ENCODE data around the gene RAB9B.
"Not testable (repeated sequence)": the region's sequence is repeated elsewhere in the genome, so short reads cannot be mapped to it uniquely, and the experiment has no call there.

RAB9B gene

GRCh38 chrX:103839404-103839803, 7.3 kb upstream of the RAB9B start:
- DNase-seq: no peak
- Histone ChIP-seq H3K27me3 (replicated peaks) (no peaks in the 10 kb centered on the region), H3K36me3 (replicated peaks) (no peaks in the 10 kb centered on the region), H3K4me3 (ENCODE audit: low read depth, low read length) (no peak overlapping the region), H3K27ac (no peak overlapping the region)
- in situ Hi-C loops (cut with HindIII; ENCODE audit: low pct_ligation_motif_present, low sequenced_read_pairs): no loop called here
- TF ChIP-seq, protein P1, sequence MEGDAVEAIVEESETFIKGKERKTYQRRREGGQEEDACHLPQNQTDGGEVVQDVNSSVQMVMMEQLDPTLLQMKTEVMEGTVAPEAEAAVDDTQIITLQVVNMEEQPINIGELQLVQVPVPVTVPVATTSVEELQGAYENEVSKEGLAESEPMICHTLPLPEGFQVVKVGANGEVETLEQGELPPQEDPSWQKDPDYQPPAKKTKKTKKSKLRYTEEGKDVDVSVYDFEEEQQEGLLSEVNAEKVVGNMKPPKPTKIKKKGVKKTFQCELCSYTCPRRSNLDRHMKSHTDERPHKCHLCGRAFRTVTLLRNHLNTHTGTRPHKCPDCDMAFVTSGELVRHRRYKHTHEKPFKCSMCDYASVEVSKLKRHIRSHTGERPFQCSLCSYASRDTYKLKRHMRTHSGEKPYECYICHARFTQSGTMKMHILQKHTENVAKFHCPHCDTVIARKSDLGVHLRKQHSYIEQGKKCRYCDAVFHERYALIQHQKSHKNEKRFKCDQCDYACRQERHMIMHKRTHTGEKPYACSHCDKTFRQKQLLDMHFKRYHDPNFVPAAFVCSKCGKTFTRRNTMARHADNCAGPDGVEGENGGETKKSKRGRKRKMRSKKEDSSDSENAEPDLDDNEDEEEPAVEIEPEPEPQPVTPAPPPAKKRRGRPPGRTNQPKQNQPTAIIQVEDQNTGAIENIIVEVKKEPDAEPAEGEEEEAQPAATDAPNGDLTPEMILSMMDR (IDR thresholded peaks at IDR 0.05; ENCODE audit: low read depth, low read length, missing control alignments): no peak

- no peak for DNase-seq
These were observed 685 bp downstream of the RAB9B start for GRCh38 chrX:103831342-103831802.

DNA sequence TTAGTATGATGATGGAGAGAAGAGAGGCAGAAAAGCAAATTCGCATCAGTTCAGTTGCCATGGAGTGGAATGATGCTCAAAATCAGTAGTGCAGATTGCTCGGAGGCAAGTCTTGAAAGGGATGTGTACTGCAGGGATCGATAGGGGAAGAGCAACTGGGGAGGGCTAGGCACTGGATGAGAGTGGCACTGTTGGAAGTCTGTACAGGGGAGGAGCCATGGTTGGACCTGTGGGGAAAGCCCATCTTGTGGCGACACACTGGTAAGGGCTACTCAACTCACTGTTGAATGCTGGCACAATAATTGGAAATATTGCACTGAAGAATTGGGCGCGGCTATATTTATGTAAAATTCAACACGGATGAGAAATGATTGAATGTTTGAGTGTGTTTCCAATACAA, 1.2 kb downstream of the RAB9B start:
- TF ChIP-seq, protein P1 (IDR thresholded peaks at IDR 0.05; ENCODE audit: low read depth, low read length, missing control alignments): no peak
- in situ Hi-C loops (cut with HindIII; ENCODE audit: low pct_ligation_motif_present, low sequenced_read_pairs): no loop called here
- Histone ChIP-seq H3K27ac (no peak overlapping the region), H3K27me3 (replicated peaks) (no peaks in the 10 kb centered on the region), H3K4me3 (ENCODE audit: low read depth, low read length) (no peak overlapping the region), H3K36me3 (replicated peaks) (no peaks in the 10 kb centered on the region)
- no peak for DNase-seq

More at GRCh38 chrX:103831342-103831802, 685 bp downstream of the RAB9B start:
- H3K36me3 ChIP-seq (replicated peaks): no peaks in the 10 kb centered on the region
- no peak overlapping the region for H3K27ac ChIP-seq
- in situ Hi-C loops (cut with HindIII; ENCODE audit: low pct_ligation_motif_present, low sequenced_read_pairs): no loop called here
- H3K27me3 ChIP-seq (replicated peaks): no peaks in the 10 kb centered on the region
- peak overlapping the region; percentile 64 for H3K4me3 ChIP-seq (ENCODE audit: low read depth, low read length)
- TF ChIP-seq, protein P1 (IDR thresholded peaks at IDR 0.05; ENCODE audit: low read depth, low read length, missing control alignments): no peak

DNA sequence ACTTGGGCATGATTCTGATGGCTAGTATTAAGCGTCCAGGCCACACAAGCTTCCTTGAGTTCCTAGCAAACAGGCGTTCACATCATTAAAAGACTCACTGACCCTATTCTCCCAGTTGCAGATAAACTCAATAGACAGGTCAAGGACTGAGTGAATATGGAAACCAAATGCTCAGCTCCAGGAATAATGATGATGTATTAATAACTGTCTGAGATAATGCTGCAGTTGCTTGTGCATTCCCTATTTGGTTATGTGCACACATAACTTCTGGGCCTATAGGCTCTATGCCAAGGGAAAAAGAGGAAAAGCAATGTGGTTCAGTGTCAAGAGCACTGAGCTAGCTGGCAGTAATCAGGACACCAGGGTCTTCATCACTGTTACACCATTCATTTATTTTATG, 3.5 kb downstream of the RAB9B start:
- no peak overlapping the region for H3K27ac ChIP-seq
- in situ Hi-C loops (cut with HindIII; ENCODE audit: low pct_ligation_motif_present, low sequenced_read_pairs): no loop called here
- TF ChIP-seq, protein P1 (IDR thresholded peaks at IDR 0.05; ENCODE audit: low read depth, low read length, missing control alignments): no peak
- H3K4me3 ChIP-seq (ENCODE audit: low read depth, low read length): no peak overlapping the region
- DNase-seq: no peak
- H3K27me3 ChIP-seq (replicated peaks): no peaks in the 10 kb centered on the region
- H3K36me3 ChIP-seq (replicated peaks): no peaks in the 10 kb centered on the region

GRCh38 chrX:103825881-103826280, 6.2 kb downstream of the RAB9B start:
- Histone ChIP-seq H3K4me3 (ENCODE audit: low read depth, low read length) (no peak overlapping the region), H3K27ac (no peak overlapping the region), H3K36me3 (replicated peaks) (no peaks in the 10 kb centered on the region), H3K27me3 (replicated peaks) (no peaks in the 10 kb centered on the region)
- TF ChIP-seq, protein P1 (IDR thresholded peaks at IDR 0.05; ENCODE audit: low read depth, low read length, missing control alignments): no peak
- DNase-seq: no peak
- in situ Hi-C loops (cut with HindIII; ENCODE audit: low pct_ligation_motif_present, low sequenced_read_pairs): no loop called here

DNA sequence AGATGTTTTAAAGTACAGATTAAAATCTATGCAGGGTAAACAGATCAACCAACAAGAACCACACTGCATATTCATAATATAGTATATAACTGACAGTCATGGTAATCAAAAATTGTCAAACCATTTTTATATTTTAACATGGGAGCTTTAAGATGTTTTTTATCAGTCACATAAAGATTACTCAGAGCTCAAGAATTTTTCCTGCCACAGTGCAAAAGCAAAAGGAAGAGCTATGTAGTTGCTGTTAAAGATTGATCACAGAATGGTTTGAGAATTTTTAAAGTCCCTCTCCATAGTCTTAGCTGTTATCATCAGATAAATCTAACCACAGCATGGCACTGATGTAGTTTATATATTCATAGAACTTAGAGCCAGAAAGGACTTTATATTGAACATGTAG, 8.5 kb downstream of the RAB9B start:
- Histone ChIP-seq H3K27ac (no peak overlapping the region), H3K4me3 (ENCODE audit: low read depth, low read length) (no peak overlapping the region), H3K27me3 (replicated peaks) (no peaks in the 10 kb centered on the region), H3K36me3 (replicated peaks) (no peaks in the 10 kb centered on the region)
- no peak for DNase-seq
- in situ Hi-C loops (cut with HindIII; ENCODE audit: low pct_ligation_motif_present, low sequenced_read_pairs): no loop called here
- TF ChIP-seq, protein P1 (IDR thresholded peaks at IDR 0.05; ENCODE audit: low read depth, low read length, missing control alignments): no peak

DNA sequence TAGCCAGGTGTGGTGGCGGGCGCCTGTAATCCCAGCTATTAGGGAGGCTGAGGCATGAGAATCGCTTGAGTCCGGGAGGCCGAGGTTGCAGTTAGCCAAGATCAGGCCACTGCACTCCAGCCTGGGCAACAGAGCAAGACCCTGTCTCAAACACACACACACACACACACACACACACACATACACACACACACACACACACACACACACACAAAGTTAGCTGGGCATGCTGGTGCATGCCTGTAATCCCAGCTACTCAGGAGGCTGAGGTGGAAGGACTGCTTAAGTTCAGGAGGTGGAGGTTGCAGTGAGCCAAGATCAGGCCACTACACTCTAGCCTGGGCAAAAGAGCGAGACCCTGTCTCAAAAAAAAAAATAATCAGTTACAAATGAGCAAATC, 11.3 kb downstream of the RAB9B start:
- DNase-seq; H3K27me3 ChIP-seq (replicated peaks); in situ Hi-C loops (cut with HindIII; ENCODE audit: low pct_ligation_motif_present, low sequenced_read_pairs); H3K4me3 ChIP-seq (ENCODE audit: low read depth, low read length); H3K36me3 ChIP-seq (replicated peaks); H3K27ac ChIP-seq: not testable (repeated sequence)

All from brain microvascular endothelial cell (primary cell).